BJ (cell line): Measurements from ENCODE around the gene ARL17A. TPM values are rescaled to one million over a fixed set of nuclear protein-coding genes. Genes with fewer than 3 reads are reported as not detected.
"Not testable (repeated sequence)": the region's sequence is repeated elsewhere in the genome, so short reads cannot be mapped to it uniquely, and the experiment has no call there.

Experiments
- CTCF ChIA-PET: fragments of 350-600 bp; formaldehyde crosslinking; extraction: SDS; loops from one replicate; lab custom pipeline; 2021; ENCODE audit warnings: antibody characterized with exemption, inconsistent platforms; lab: Yijun Ruan, JAX
- POLR2A ChIA-PET: fragments of 300-600 bp; sonication (Branson Sonifier 250); formaldehyde crosslinking; extraction: SDS; loops from one replicate; lab custom pipeline; 2021; ENCODE audit warnings: antibody characterized with exemption; lab: Charles Lee
- DNase-seq: peaks from one replicate; pipeline ENCODE4 v3.0.0-alpha.2; 2011; ENCODE audit warnings: low read depth
- H3K27me3 ChIP-seq: 2 replicates; pipeline ENCODE4 v1.6.0; 2011; ENCODE audit warnings: low read length; ENCODE audit not compliant: control insufficient read depth, insufficient read depth
- H3K36me3 ChIP-seq: 2 replicates; pipeline ENCODE4 v1.5.1; 2011; ENCODE audit warnings: low read length; ENCODE audit not compliant: control insufficient read depth, insufficient read depth
- H3K4me3 ChIP-seq: 2 replicates; pipeline ENCODE4 v1.5.1; 2011; ENCODE audit warnings: low read depth, mild to moderate bottlenecking, control low read depth, low read length
- polyA plus RNA-seq: library from polyadenylated mRNA; depleted of rRNA; stranded (reverse); fragments of >200 nt; gene quantifications from 2 replicates; pipeline ENCODE4 v1.2.3, GENCODE V29; 2011; rRNA removed
- small RNA-seq: library from RNA; depleted of rRNA; stranded (forward); fragments of <200 nt; gene quantifications from one replicate; pipeline ENCODE3, GENCODE V24; 2012; ENCODE audit warnings: low replicate concordance, low read depth; ENCODE audit not compliant: insufficient read length

ARL17A gene
- polyA plus RNA-seq, 1 experiment = 11.3 TPM

DNA sequence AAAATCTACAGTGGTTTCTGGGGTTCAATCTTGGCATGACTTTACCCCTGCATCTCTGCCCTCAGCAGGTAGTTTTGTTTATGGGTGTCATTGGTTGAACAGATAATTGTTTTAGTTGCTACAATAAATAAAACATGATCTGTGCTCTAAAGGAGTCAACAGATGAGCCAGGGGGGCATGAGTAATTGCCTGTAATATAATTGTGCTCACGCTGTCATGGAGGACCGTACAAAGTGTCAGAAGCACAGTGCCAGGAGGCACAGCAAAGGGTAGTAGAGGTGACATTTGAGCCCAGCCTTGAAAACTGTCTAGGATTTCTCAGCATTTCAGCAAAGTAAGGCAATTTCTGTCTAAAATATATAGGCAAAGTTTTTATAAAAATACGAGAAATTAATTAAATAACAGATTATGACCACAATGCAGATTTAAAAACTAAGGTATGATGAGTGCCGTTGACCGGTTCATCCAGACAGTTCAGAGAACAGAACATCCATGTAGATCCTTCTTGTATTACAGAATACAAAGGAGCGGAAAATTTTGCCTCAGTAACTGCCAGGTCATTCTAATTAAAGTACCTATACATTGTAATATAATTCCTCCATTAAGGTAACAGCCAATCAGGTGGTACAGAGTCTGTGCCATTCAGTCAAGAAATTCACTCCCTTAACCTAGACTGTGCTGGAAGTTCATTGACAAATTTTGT, 79.9 kb downstream of the ARL17A start:
- POLR2A ChIA-PET, H3K36me3 ChIP-seq, DNase-seq, CTCF ChIA-PET, H3K27me3 ChIP-seq, H3K4me3 ChIP-seq: not testable (repeated sequence)

DNA sequence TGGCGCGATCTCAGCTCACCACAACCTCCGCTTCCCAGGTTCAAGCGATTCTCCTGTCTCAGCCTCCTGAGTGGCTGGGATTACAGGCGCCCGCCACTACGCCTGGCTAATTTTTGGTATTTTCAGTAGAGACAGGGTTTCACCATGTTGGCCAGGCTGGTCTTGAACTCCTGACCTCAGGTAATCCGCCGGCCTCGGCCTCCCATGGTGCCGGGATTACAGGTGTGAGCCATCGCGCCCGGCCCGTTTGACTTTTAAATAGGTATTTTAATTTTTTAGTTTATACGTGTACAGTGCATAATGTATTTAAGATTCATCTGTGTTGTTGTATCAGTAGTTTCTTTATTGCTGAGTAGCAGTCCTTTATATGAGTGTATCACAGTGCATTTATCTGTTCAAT, 87.5 kb downstream of the ARL17A start:
- DNase-seq, H3K27me3 ChIP-seq, H3K4me3 ChIP-seq, H3K36me3 ChIP-seq, POLR2A ChIA-PET, CTCF ChIA-PET: not testable (repeated sequence)

DNA sequence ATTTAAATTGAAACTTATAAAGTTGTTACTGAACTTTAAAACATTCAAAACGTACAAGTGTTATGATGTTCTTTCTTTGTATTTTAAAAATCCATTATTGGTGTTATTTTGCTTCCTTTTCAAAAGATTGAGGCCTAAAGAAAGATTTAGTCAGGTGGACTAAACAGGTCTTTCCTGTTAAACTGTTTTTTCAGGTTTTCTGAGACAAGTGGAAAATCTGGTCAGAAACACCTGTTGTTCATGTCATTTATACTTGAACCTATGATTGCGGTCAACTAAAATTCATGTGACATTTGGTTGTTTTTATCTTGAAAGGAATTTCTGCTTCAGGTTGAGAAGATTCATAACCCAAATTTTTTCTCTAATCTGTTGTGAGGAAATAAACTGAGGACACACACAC, 98.2 kb downstream of the ARL17A start:
- CTCF ChIA-PET = not testable (repeated sequence)

DNA sequence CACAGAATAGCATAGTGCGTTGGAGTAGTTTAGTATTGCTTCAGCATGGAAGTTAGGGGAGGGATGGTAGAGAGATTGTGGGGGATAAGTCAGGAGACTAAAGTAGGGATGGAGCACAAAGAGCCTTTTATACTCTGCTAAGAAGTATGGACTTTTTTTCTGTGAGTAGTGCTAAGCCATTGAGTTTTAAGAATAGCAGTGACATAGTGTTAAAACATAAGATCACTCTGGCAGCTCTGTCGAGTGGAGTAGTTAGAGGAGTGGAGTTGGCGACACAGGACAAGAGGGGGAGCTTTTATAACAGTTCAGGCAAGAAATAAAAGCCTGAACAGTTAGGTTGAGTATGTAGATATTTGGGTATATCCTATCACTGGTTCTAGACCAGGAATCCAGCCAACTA, 100.7 kb downstream of the ARL17A start:
- H3K27me3 ChIP-seq, CTCF ChIA-PET, H3K36me3 ChIP-seq, H3K4me3 ChIP-seq, DNase-seq, POLR2A ChIA-PET: not testable (repeated sequence)

More for the DNA sequence above, 98.2 kb downstream of the ARL17A start:
- H3K4me3 ChIP-seq, DNase-seq, H3K27me3 ChIP-seq, H3K36me3 ChIP-seq, POLR2A ChIA-PET: not testable (repeated sequence)

DNA sequence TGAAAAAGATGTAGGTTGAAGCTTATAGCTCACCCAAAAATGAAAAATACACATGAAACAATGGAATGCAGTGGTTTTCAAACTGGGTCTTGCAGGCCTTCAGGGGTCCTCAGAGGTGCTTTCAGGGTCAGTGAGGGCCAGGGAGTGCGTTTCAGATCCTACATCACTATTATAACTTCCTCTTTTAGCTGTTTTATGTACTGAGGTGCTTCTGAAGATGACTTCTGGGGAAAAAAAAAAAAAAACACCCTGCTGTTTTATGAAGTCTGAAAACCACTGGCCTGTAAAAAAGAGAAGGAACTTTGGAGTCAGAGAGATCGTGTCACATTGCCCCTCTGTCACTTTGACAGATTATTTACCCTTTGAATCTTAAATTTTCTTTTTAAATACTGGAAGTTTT, 103.9 kb downstream of the ARL17A start:
- H3K27me3 ChIP-seq, H3K36me3 ChIP-seq, H3K4me3 ChIP-seq, CTCF ChIA-PET, DNase-seq, POLR2A ChIA-PET: not testable (repeated sequence)

DNA sequence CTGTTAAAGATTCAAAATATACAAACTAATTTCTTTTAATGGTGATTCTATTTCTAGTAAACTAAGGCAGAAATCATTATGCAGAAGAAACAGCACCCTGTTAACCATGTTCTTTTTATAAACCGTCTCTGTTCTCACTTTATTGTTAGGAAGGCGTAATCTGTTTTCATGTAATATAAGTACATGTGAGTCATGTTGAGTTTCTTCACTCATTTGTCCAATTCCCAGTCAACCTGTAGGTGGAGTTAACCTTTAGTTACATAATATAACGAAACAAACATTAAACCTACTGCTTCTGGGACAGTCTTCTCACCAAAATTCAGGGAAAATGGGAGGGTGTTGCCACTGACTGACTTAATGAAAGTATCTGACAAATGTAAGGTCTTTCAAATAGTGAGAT, 105.0 kb downstream of the ARL17A start:
- DNase-seq, H3K27me3 ChIP-seq, CTCF ChIA-PET, H3K4me3 ChIP-seq, H3K36me3 ChIP-seq, POLR2A ChIA-PET: not testable (repeated sequence)

DNA sequence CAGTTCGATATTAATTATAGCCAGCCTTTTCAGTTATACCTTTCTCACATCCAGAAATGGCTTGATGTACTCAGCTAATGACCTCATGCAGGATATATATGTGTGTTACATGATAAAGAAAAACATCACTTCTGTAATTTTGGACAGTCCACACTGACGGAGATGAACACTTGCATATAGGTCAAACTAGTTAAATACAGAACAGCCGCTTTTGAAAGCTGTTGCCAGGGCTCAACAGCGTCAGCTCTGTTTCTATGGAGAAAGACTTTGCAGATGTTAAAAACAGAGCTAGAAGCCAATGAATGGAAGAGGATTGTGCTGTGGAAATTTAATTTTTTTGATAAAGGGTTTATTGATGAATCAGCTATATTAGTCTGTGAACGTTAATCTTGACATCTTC, 111.9 kb downstream of the ARL17A start:
- DNase-seq, H3K27me3 ChIP-seq, H3K4me3 ChIP-seq, POLR2A ChIA-PET, H3K36me3 ChIP-seq, CTCF ChIA-PET: not testable (repeated sequence)

Small RNAs within 50 kb of the gene (small RNA-seq; reads per million reads assigned to genes)
- gene RN7SL199P = not detected

Other genes with a start within 250 kb of the ARL17A start
- 7.1 and 7.3 TPM in 2 replicates for gene ARL17B, start 217.9 kb downstream of the ARL17A start, polyA plus RNA-seq
- gene LRRC37A2, start 67.2 kb downstream of the ARL17A start, polyA plus RNA-seq = 5.7 and 6.8 TPM in 2 replicates
- 38.0 and 67.5 TPM in 2 replicates for gene NSF, start 11.0 kb upstream of the ARL17A start, polyA plus RNA-seq
- 2.8 TPM in 2 replicates for gene WNT3, start 239.0 kb upstream of the ARL17A start, polyA plus RNA-seq